Heart right ventricle (tissue), 16 donors: ENCODE measurements around the gene RYR1. TPM values are rescaled to one million over a fixed set of nuclear protein-coding genes. Genes with fewer than 3 reads are reported as not detected.

Experiments
- ATAC-seq, 8 donors: fragments of 200-7000 bp; cut with Tn5 transposase; one replicate each; pipeline ENCODE4 v1.9.1; 2020; ENCODE audit warnings: mild to moderate bottlenecking in 8 of 8, moderate library complexity in 8 of 8, moderate number of reproducible peaks in 1 of 8
- DNase-seq, 2 donors: peaks; one replicate each; pipeline ENCODE4 v3.0.0-alpha.2; 2020
- H3K27ac ChIP-seq, 10 donors: fragments of 200-600 bp; sonication (generic) in 2 of 10; one replicate each; pipeline versions ENCODE4 v1.5.0 to v1.8.0; 2020 to 2022; ENCODE audit warnings: mild to moderate bottlenecking in 3 of 10
- H3K27me3 ChIP-seq, 7 donors: fragments of 200-600 bp; one replicate each; pipeline ENCODE4 v1.8.0; 2021 to 2022; ENCODE audit warnings: mild to moderate bottlenecking in 2 of 7
- H3K36me3 ChIP-seq, 9 donors: fragments of 200-600 bp; sonication (generic) in 1 of 9; one replicate each; pipeline versions ENCODE4 v1.5.0 to v1.8.0; 2020 to 2022; ENCODE audit warnings: mild to moderate bottlenecking in 2 of 9
- H3K4me1 ChIP-seq, 9 donors: fragments of 200-600 bp; sonication (generic) in 1 of 9; one replicate each; pipeline versions ENCODE4 v1.5.0 to v1.8.0; 2020 to 2022; ENCODE audit warnings: mild to moderate bottlenecking in 4 of 9
- H3K4me3 ChIP-seq, 10 donors: fragments of 200-600 bp; sonication (generic) in 2 of 10; one replicate each; pipeline versions ENCODE4 v1.5.0 to v1.8.0; 2020 to 2022; ENCODE audit warnings: mild to moderate bottlenecking in 7 of 10, moderate library complexity in 2 of 10
- H3K9me3 ChIP-seq, 11 donors: fragments of 200-600 bp in 10 of 11; sonication (generic) in 2 of 11; one replicate each; pipeline versions ENCODE4 v1.5.0 to v1.8.0; 2013 to 2022; ENCODE audit warnings: mild to moderate bottlenecking in 2 of 11, control low read depth in 1 of 11, moderate library complexity in 1 of 11
- CTCF ChIP-seq, 9 donors: fragments of 200-600 bp; sonication (generic) in 2 of 9; IDR thresholded peaks; one replicate each; pipeline versions ENCODE4 v1.5.0 to v1.8.0; 2021 to 2022; ENCODE audit warnings: antibody characterized with exemption in 9 of 9, mild to moderate bottlenecking in 5 of 9, moderate library complexity in 1 of 9
- whole genome bisulfite sequencing, 2 donors: extraction: QIAGEN DNeasy Blood & Tissue Kit; methylation state at CpG; one replicate each; pipeline ENCODE4 v1.1.7; 2013; ENCODE audit warnings: inconsistent platforms in 1 of 2; 5-methylcytosine and 5-hydroxymethylcytosine counted together
- intact Hi-C, 10 donors: fragments of 100-400 bp; cut with DNase I; formaldehyde crosslinking; loops; one replicate each; pipeline versions ENCODE4 v1.11.1 to v1.14.2; 2022
- polyA plus RNA-seq, 2 donors: library from polyadenylated mRNA; stranded (reverse); fragments of 200-250 nt; gene quantifications; one replicate each; pipeline ENCODE4 v1.2.3, GENCODE V29; 2013
- total RNA-seq, 10 donors: library from RNA; stranded (reverse); fragmentation: NEBNext Ultra II Directional in 3 of 10; extraction: Animal tissue kit (Norgen Biotek cat#: 25700) in 3 of 10; gene quantifications; one replicate each; pipeline versions ENCODE4 v1.2.1 to v1.2.4, GENCODE V29; 2021 to 2023
- donor health status: Arrhythmogenic right ventricular cardiomyopathy.
- donor health status: ischemic (EF 13 %, LVEDD 7.1; RV severe dilation, severe dysfunction).
- donor health status: healthy with polysubstance abuse.
- donor health status: DM: no; HTN: yes; CAD: no.
- donor health status: DM: no; HTN: no; CAD: no.
- donor health status: ischemic (EF 25% LVEDD 6.9; RV normal size, moderate dysfunction).
- donor health status: ischemic (EF 25% LVEDD 5.7; RV mildly dilated, moderate dysfunction).
- donor health status: healthy.
- donor health status: DM: yes; HTN: yes; CAD: no.
- donor health status: Ischemic cardiomyopathy.
- donor health status: ischemic (EF 35%, LVEDD 5.7; RV mildly dilated, moderate dysfunction).
- donor health status: nonischemic (EF 11% LVEDD 7.7; RV severe dilation, severe dysfunction).
- donor health status: DM: yes; HTN: yes; CAD: no.
- donor health status: PGD.
- donor health status: ischemic (EF 29% LVEDD 5.4; RV normal size, mild dysfunction).
- donor health status: nonischemic (EF 23%, LVEDD 6.1; RV moderate dilation, normal function).

RYR1 gene
- total and polyA plus RNA-seq, 12 donors = 0.20 to 1.7 (median 0.74) TPM

DNA sequence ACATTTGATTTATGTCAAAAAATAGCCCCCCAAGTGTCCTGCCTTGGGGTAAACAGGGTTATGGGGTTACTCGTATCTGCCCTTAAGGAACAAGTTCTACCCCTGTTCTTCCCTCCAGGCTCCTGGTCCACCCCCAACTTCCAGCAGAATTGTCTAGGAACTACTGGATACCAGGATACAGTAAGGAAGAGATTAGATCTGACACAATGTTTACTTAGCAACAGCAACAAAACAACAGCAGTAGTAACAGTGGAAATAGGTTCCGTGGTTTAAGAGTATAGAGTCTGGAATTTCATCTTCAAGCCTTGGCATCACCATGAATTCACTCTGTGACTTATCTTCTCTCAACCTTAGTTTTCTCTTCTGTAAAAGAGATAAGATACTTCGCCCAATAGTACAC is 32.3 kb upstream of the RYR1 start:
- no peak for TF ChIP-seq CTCF (IDR thresholded peaks at IDR 0.05)
- intact Hi-C loops = loop anchor here (5.0 to 10.0 kb wide), 8 partner anchors 114 to 1074 kb away; partner anchors contain the start of genes MRPS12 (in 3 of the 10), SARS2 (in 3 of the 10), EIF3K (in 1 of the 10) and MAP4K1 (in 1 of the 10)
- peaks cover 8 to 56% (median 45%) of the 10 kb centered on the region in 7 donors for H3K27me3 ChIP-seq
- DNase-seq (no peak), ATAC-seq (no peak)
- H3K9me3 ChIP-seq = no peaks in the 10 kb centered on the region
- H3K4me1 ChIP-seq = peaks cover 0 to 17% (median 11%) of the 10 kb centered on the region in 9 donors
- no peak overlapping the region for H3K27ac ChIP-seq
- peaks cover 0 to 16% (median 5%) of the 10 kb centered on the region in 9 donors for H3K36me3 ChIP-seq
- H3K4me3 ChIP-seq = no peak overlapping the region
- WGBS, 2 donors = 59 to 61% methylated on average over 3 of the region's 3 CpGs

DNA sequence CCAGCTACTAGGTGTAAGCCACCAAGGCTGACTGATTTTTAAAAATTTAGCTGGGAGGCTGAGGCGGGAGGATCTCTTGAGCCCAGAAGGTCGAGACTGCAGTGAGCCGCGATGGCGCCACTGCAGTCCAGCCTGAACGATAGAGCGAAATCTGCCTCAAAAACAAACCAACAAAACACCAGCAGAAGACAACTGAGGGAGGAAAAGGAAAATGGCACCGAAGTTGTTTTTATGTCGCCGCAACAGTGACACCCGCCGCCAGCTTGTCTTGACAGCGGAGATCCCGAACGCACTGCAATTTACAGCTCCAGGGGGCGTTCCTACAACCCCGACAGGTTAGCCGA is 30.9 kb upstream of the RYR1 start:
- H3K4me3 ChIP-seq = peak overlapping the region in 9 of 10 donors; percentile 68 to 99 (median 89)
- intact Hi-C loops = loop anchor here (2.0 to 10.0 kb wide), 12 partner anchors 112 to 1072 kb away; partner anchors contain the start of genes MRPS12 (in 4 of the 10), SARS2 (in 4 of the 10), EIF3K (in 2 of the 10) and MAP4K1 (in 1 of the 10)
- H3K9me3 ChIP-seq = no peaks in the 10 kb centered on the region
- H3K27ac ChIP-seq = peak overlapping the region in 3 of 10 donors; percentile 48 to 88 (median 87)
- no peak for TF ChIP-seq CTCF (IDR thresholded peaks at IDR 0.05)
- H3K4me1 ChIP-seq = peaks cover 0 to 17% (median 11%) of the 10 kb centered on the region in 9 donors
- peaks cover 0 to 30% (median 12%) of the 10 kb centered on the region in 9 donors for H3K36me3 ChIP-seq
- peaks cover 8 to 41% (median 33%) of the 10 kb centered on the region in 7 donors for H3K27me3 ChIP-seq
- ATAC-seq = peak in 4 of 8 donors; percentile 1 to 3 (median 2)
- WGBS, 2 donors = 2 to 6% methylated on average over 18 of the region's 18 CpGs
- no peak for DNase-seq

DNA sequence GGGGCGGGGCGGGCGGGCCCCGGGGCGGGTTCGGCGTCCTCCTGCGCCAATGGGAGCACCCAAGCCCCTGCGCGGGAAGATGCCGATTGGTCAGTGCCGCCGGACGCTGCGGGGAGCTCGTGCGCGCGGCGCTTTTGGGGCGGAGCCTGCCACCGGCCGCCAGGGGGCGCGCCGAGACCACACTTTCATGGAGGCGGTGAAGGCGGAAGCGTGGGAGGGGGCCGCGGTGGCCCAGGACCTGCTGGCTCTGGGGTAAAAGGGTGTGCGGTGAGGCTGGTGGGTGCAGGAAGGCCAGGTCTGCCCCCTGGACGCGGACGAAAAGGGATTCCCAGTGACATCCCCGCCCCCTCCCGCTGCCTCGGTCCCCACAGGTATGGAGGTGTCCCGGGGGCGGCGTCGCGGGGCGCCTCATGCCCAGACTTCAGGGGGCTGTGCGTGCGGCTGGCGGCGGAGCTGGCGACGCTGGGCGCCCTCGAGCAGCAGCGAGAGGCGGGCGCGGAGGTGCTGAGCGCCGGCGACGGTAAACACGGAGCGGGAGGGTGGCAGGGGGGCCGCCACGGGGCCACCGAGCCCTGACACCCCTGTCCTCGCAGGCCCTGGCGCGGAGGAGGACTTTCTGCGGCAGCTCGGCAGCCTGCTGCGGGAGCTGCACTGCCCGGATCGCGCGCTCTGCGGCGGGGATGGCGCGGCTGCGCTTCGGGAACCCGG is 30.4 kb upstream of the RYR1 start, which contains the start of gene FAM98C:
Gene FAM98C (plus strand): TSS at position 127 of the 708 bp plus-strand sequence. CDS start 61 bp downstream, at position 188.
- 1% methylated on average over 74 to 82 of the region's 82 CpGs for WGBS, 2 donors
- Histone ChIP-seq H3K4me3 (peak within 1 kb of the TSS; percentile 68 to 99 (median 87)), H3K36me3 (peaks cover 0 to 35% (median 12%) of the 10 kb centered on the region in 9 donors), H3K27me3 (peaks cover 8 to 36% (median 28%) of the 10 kb centered on the region in 7 donors), H3K4me1 (peaks cover 0 to 17% (median 11%) of the 10 kb centered on the region in 9 donors), H3K27ac (peak within 1 kb of the TSS in 9 of 10 donors; percentile 68 to 95 (median 82)), H3K9me3 (no peaks in the 10 kb centered on the region)
- ATAC-seq (peak; percentile 98 to 100 (median 99)), DNase-seq (peak; percentile 93 to 97)
- TF ChIP-seq CTCF (IDR thresholded peaks at IDR 0.05) = peak; percentile 95 to 100 (median 100)
- intact Hi-C loops = loop anchor here (2.0 to 10.0 kb wide), 12 partner anchors 112 to 1072 kb away; partner anchors contain the start of genes MRPS12 (in 4 of the 10), SARS2 (in 4 of the 10), EIF3K (in 2 of the 10) and MAP4K1 (in 1 of the 10)

DNA sequence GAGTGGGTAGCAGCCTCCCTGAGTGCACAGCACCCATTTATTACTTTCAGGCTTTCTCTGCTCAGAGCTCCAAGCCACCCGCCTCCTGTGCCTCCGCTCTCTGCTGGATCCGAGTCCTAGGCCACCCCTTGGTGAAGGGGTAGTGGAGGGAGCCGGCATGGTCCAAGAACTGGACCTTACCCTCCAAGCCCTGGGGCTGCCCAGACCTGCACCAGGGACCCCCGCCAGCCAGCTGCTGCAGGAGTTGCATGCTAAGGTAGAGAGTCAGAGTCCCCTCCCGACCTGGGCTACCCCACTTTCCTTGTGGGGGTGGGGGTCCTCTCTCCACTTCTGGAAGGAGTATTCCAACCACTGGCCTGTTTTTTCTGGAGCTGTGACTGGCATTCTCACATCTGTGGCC is 28.6 kb upstream of the RYR1 start:
- no peak overlapping the region for H3K4me3 ChIP-seq
- H3K36me3 ChIP-seq = peaks cover 0 to 45% (median 12%) of the 10 kb centered on the region in 9 donors
- H3K27me3 ChIP-seq = peaks cover 0 to 19% (median 12%) of the 10 kb centered on the region in 7 donors
- H3K4me1 ChIP-seq = peaks cover 0 to 17% (median 11%) of the 10 kb centered on the region in 9 donors
- WGBS, 2 donors = 92% methylated on average over 6 of the region's 6 CpGs
- no peak for TF ChIP-seq CTCF (IDR thresholded peaks at IDR 0.05)
- ATAC-seq (no peak), DNase-seq (no peak)
- intact Hi-C loops = loop anchor here (5.0 to 10.0 kb wide), 8 partner anchors 110 to 1070 kb away; partner anchors contain the start of genes MRPS12 (in 3 of the 10), SARS2 (in 3 of the 10), EIF3K (in 1 of the 10) and MAP4K1 (in 1 of the 10)
- H3K9me3 ChIP-seq = no peaks in the 10 kb centered on the region
- no peak overlapping the region for H3K27ac ChIP-seq
